SK-N-MC (cell line): Measurements from ENCODE around the gene CIAO3.

Experiments
- DNase-seq: peaks from one replicate; pipeline ENCODE4 v3.0.0-alpha.2; 2011; ENCODE audit warnings: low read depth, low spot score
- H3K27ac ChIP-seq: fragments of 200-600 bp; sonication (generic); 2 replicates; pipeline ENCODE4 v1.5.1; 2016; ENCODE audit warnings: mixed run types
- H3K36me3 ChIP-seq: fragments of 200-600 bp; sonication (generic); 2 replicates; pipeline ENCODE4 v1.6.1; 2017; ENCODE audit warnings: antibody characterized with exemption, low read length, mixed read lengths; ENCODE audit not compliant: insufficient read depth
- H3K4me3 ChIP-seq: fragments of 200-600 bp; sonication (generic); 2 replicates; pipeline ENCODE4 v1.5.1; 2016
- H3K9ac ChIP-seq: fragments of 200-600 bp; sonication (generic); 2 replicates; pipeline ENCODE4 v1.8.0; 2017; ENCODE audit warnings: mixed run types, mixed read lengths; ENCODE audit not compliant: insufficient read length
- H3K9me3 ChIP-seq: fragments of 200-600 bp; sonication (generic); 2 replicates; pipeline ENCODE4 v1.6.1; 2017; ENCODE audit warnings: low read depth, mild to moderate bottlenecking, antibody characterized with exemption, low read length, moderate library complexity, mixed read lengths
- EZH2 ChIP-seq: fragments of 200-600 bp; sonication (generic); IDR thresholded peaks from one replicate; pipeline ENCODE4 v1.6.1; 2017; ENCODE audit warnings: antibody characterized with exemption
- FOXP2 ChIP-seq: optimal IDR thresholded peaks from 2 replicates; pipeline ENCODE3; 2011; ENCODE audit warnings: mild to moderate bottlenecking, moderate library complexity; ENCODE audit not compliant: insufficient read depth; ENCODE audit errors: extremely low read length, control extremely low read depth
- POLR2AphosphoS5 ChIP-seq: IDR thresholded peaks from 2 replicates; pipeline ENCODE4 v1.6.1; 2012; ENCODE audit warnings: mild to moderate bottlenecking, low read depth, low read length, borderline replicate concordance

Gene CIAO3

GRCh38 chr16:784431-784830 is 43.6 kb upstream of the CIAO3 start:
- DNase-seq, result no peak
- Histone ChIP-seq H3K9me3 (no peaks in the 10 kb centered on the region), H3K4me3 (no peak overlapping the region), H3K27ac (no peak overlapping the region), H3K36me3 (no peaks in the 10 kb centered on the region; the same call in 1 of the 2 replicates), H3K9ac (no peak overlapping the region)
- TF ChIP-seq POLR2AphosphoS5 (no peak), FOXP2 (no peak), EZH2 (no peak)

DNA sequence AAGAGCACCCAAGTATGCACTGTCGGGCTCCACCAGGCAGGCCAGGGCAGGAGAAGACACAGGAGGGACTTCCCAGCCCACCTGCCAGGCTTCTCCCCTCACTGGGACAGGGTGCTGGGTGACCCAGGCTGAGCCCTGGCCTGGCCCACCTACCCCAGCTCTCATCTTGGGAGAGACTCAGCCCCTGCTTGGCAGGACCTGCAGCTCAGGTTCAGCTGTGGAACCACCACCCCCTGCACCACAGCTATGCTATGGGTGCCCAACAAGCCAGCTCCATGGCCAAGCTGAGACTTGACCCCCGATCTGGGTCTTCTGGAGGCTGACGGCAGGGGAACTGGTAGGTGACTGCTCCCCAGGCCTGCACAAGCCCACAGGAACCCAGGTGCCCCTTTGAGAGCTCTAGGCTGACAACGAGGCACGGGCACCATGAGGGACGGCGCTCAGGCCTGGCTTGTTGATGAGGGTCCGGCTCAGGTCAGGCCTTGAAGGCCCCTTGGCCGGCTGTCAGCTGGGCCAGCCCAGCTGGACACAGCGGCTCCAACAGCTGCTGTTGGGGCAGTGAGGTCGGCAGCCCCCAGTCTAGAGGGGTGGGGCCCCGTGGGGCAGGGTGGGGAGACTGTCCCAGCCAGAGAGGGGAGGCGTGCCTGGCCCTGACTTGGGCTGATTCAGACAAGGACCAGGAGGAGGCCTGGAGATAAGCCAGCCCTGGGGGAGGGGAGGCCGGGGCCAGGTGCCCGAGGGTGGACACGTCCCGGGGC is 42.8 kb upstream of the CIAO3 start:
- H3K9ac ChIP-seq, result no peak overlapping the region
- DNase-seq, result no peak

GRCh38 chr16:782766-783403 is 42.1 kb upstream of the CIAO3 start:
- no peak overlapping the region for H3K9ac ChIP-seq
- no peak overlapping the region for H3K27ac ChIP-seq
- H3K4me3 ChIP-seq, result no peak overlapping the region
- TF ChIP-seq FOXP2, result no peak
- TF ChIP-seq EZH2, result no peak
- TF ChIP-seq POLR2AphosphoS5, result no peak
- DNase-seq, result no peak
- H3K36me3 ChIP-seq, result no peaks in the 10 kb centered on the region; the same call in 1 of the 2 replicates
- no peaks in the 10 kb centered on the region for H3K9me3 ChIP-seq

More for the DNA sequence above, 42.8 kb upstream of the CIAO3 start:
- Histone ChIP-seq H3K9me3 (no peaks in the 10 kb centered on the region), H3K36me3 (no peaks in the 10 kb centered on the region; the same call in 1 of the 2 replicates), H3K27ac (no peak overlapping the region), H3K4me3 (no peak overlapping the region)
- TF ChIP-seq FOXP2 (no peak), POLR2AphosphoS5 (no peak), EZH2 (no peak)

GRCh38 chr16:782258-782657 is 41.5 kb upstream of the CIAO3 start:
- TF ChIP-seq POLR2AphosphoS5, result no peak
- TF ChIP-seq EZH2, result no peak
- TF ChIP-seq FOXP2, result no peak
- no peak for DNase-seq
- Histone ChIP-seq H3K27ac (no peak overlapping the region), H3K36me3 (no peaks in the 10 kb centered on the region; the same call in 1 of the 2 replicates), H3K9me3 (no peaks in the 10 kb centered on the region), H3K9ac (no peak overlapping the region), H3K4me3 (no peak overlapping the region)

GRCh38 chr16:781346-782010 is 40.7 kb upstream of the CIAO3 start:
- Histone ChIP-seq H3K9ac (no peak overlapping the region), H3K36me3 (no peaks in the 10 kb centered on the region; the same call in 1 of the 2 replicates), H3K27ac (no peak overlapping the region), H3K9me3 (no peaks in the 10 kb centered on the region), H3K4me3 (no peak overlapping the region)
- no peak for DNase-seq
- TF ChIP-seq POLR2AphosphoS5 (no peak), EZH2 (no peak)

- Histone ChIP-seq H3K9me3 (no peaks in the 10 kb centered on the region), H3K27ac (no peak overlapping the region), H3K36me3 (no peaks in the 10 kb centered on the region), H3K9ac (no peak overlapping the region), H3K4me3 (no peak overlapping the region)
- no peak for DNase-seq
- TF ChIP-seq POLR2AphosphoS5 (no peak), FOXP2 (no peak), EZH2 (no peak)
Observed at GRCh38 chr16:780296-780695, 39.5 kb upstream of the CIAO3 start.

DNA sequence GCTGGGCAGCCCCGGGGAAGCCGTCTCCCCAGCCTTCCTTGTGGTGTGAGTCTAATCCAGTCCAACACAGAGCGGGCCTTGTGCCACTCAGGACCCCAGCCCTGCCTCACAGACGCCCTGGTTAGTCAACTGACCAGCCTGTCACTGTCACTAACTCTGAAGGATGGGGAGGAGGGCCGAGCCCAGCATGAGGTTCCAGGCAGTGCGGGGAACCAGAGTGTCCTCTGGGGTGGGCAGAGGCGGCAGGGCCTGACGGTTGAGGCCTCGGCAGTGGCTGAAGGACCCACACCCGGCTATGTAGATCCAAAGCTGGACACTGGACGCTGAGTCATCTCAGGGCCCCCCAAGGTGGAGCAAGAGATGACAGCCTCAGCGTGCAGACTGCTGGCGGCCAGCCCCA is 38.8 kb upstream of the CIAO3 start:
- Histone ChIP-seq H3K9me3 (no peaks in the 10 kb centered on the region), H3K4me3 (no peak overlapping the region), H3K36me3 (no peaks in the 10 kb centered on the region), H3K27ac (no peak overlapping the region), H3K9ac (no peak overlapping the region)
- no peak for TF ChIP-seq EZH2
- no peak for TF ChIP-seq FOXP2
- no peak for TF ChIP-seq POLR2AphosphoS5
- DNase-seq, result no peak

DNA sequence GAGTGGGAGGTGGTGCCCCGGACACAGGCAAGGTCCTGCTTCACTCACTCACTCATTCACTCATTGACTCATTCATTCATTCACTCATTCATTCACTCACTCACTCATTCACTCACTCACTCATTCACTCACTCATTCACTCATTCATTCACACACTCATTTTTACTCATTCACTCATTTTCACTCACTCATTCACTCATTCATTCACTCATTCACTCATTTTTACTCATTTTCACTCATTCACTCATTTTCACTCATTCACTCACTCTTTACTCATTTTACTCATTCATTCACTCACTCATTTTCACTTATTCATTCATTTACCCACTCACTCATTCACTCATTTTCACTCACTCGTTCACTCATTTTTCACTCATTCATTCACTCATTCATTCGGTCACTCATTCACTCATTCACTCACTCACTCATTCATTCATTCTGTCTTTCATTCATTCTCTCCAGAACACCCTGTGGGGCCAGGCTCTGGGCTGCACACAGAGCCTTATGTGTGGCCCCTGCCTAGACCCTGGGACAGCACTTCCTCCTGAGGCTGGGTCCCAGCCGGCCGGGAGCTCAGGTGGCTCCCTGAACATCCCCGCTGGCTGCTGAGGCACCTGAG is 38.2 kb upstream of the CIAO3 start:
- DNase-seq, result no peak
- TF ChIP-seq FOXP2 (no peak), POLR2AphosphoS5 (no peak), EZH2 (no peak)

More for the DNA sequence above, 38.2 kb upstream of the CIAO3 start:
- no peaks in the 10 kb centered on the region for H3K9me3 ChIP-seq
- no peak overlapping the region for H3K9ac ChIP-seq
- no peak overlapping the region for H3K4me3 ChIP-seq
- H3K36me3 ChIP-seq, result no peaks in the 10 kb centered on the region
- no peak overlapping the region for H3K27ac ChIP-seq
